HFFc6 (cell line): Measurements from ENCODE around the gene MED27. TPM values are rescaled to one million over a fixed set of nuclear protein-coding genes. Genes with fewer than 3 reads are reported as not detected.

Source experiments
- DNase-seq: peaks from one replicate; pipeline ENCODE4 v3.0.0-alpha.2; 2018
- H3K27ac Mint-ChIP-seq: 2 replicates; pipeline ENCODE4 v1.8.0; 2020; ENCODE audit warnings: mild to moderate bottlenecking, mixed read lengths
- H3K27me3 Mint-ChIP-seq: 2 replicates; pipeline ENCODE4 v1.8.0; 2021; ENCODE audit warnings: mild to moderate bottlenecking, moderate library complexity, mixed read lengths; ENCODE audit not compliant: insufficient read depth
- H3K36me3 Mint-ChIP-seq: 2 replicates; pipeline ENCODE4 v1.8.0; 2021; ENCODE audit warnings: low read depth, mixed read lengths
- H3K4me1 Mint-ChIP-seq: 2 replicates; pipeline ENCODE4 v1.8.0; 2020; ENCODE audit warnings: low read depth, mixed read lengths
- H3K4me3 Mint-ChIP-seq: 2 replicates; pipeline ENCODE4 v1.8.0; 2020; ENCODE audit warnings: mild to moderate bottlenecking, moderate library complexity, mixed read lengths
- H3K9me3 Mint-ChIP-seq: 2 replicates; pipeline ENCODE4 v1.8.0; 2020; ENCODE audit warnings: mild to moderate bottlenecking, mixed read lengths
- CTCF ChIP-seq: fragments of 200-600 bp; sonication (generic); IDR thresholded peaks from 2 replicates; pipeline ENCODE4 v1.5.0; 2021; ENCODE audit warnings: antibody characterized with exemption, mild to moderate bottlenecking
- total RNA-seq, 6 experiments: library from RNA; stranded (reverse); fragmentation: NEBNext Ultra II Directional; extraction: Animal tissue kit (Norgen Biotek cat#: 25700); gene quantifications; 2 replicates in 1 of 6; 3 replicates in 5 of 6; pipeline ENCODE4 v1.2.3, GENCODE V29; 2021

Gene MED27
- total RNA-seq, 6 experiments from 2014 or later = 30.2 to 37.7 (median 32.7) TPM

- peak; percentile 85 for DNase-seq
- H3K36me3 Mint-ChIP-seq = peaks cover 12% of the 10 kb centered on the region
- no peaks in the 10 kb centered on the region; the same call in 1 of the 2 replicates for H3K27me3 Mint-ChIP-seq
- H3K4me1 Mint-ChIP-seq = peaks cover 53% of the 10 kb centered on the region
- peak overlapping the region; percentile 84 for H3K27ac Mint-ChIP-seq
- no peaks in the 10 kb centered on the region for H3K9me3 Mint-ChIP-seq
- no peak for TF ChIP-seq CTCF
- H3K4me3 Mint-ChIP-seq = peak overlapping the region; percentile 58
Measured at GRCh38 chr9:132026932-132027585, 52.6 kb downstream of the MED27 start.

GRCh38 chr9:132025766-132026165 lies 53.9 kb downstream of the MED27 start:
- peak overlapping the region; percentile 57; the same call in 1 of the 2 replicates for H3K27ac Mint-ChIP-seq
- no peak overlapping the region for H3K4me3 Mint-ChIP-seq
- DNase-seq = no peak
- H3K4me1 Mint-ChIP-seq = peaks cover 66% of the 10 kb centered on the region
- H3K9me3 Mint-ChIP-seq = no peaks in the 10 kb centered on the region
- H3K36me3 Mint-ChIP-seq = peaks cover 16% of the 10 kb centered on the region
- no peak for TF ChIP-seq CTCF
- no peaks in the 10 kb centered on the region; the same call in 1 of the 2 replicates for H3K27me3 Mint-ChIP-seq

GRCh38 chr9:132024589-132024988 lies 55.1 kb downstream of the MED27 start:
- no peak overlapping the region for H3K27ac Mint-ChIP-seq
- H3K27me3 Mint-ChIP-seq = no peaks in the 10 kb centered on the region; the same call in 1 of the 2 replicates
- DNase-seq = no peak
- H3K36me3 Mint-ChIP-seq = peaks cover 16% of the 10 kb centered on the region
- TF ChIP-seq CTCF = no peak
- H3K9me3 Mint-ChIP-seq = no peaks in the 10 kb centered on the region
- H3K4me3 Mint-ChIP-seq = no peak overlapping the region
- H3K4me1 Mint-ChIP-seq = peaks cover 76% of the 10 kb centered on the region

GRCh38 chr9:132023419-132024180 lies 56.1 kb downstream of the MED27 start:
- H3K4me3 Mint-ChIP-seq = no peak overlapping the region
- no peak for DNase-seq
- peaks cover 71% of the 10 kb centered on the region for H3K4me1 Mint-ChIP-seq
- peaks cover 16% of the 10 kb centered on the region for H3K36me3 Mint-ChIP-seq
- no peak overlapping the region for H3K27ac Mint-ChIP-seq
- TF ChIP-seq CTCF = no peak
- H3K27me3 Mint-ChIP-seq = no peaks in the 10 kb centered on the region; the same call in 1 of the 2 replicates
- H3K9me3 Mint-ChIP-seq = no peaks in the 10 kb centered on the region

GRCh38 chr9:132020820-132021510 lies 58.7 kb downstream of the MED27 start:
- H3K27ac Mint-ChIP-seq = no peak overlapping the region; the same call in 1 of the 2 replicates
- H3K4me1 Mint-ChIP-seq = peaks cover 53% of the 10 kb centered on the region
- no peak for TF ChIP-seq CTCF
- H3K27me3 Mint-ChIP-seq = no peaks in the 10 kb centered on the region; the same call in 1 of the 2 replicates
- no peak overlapping the region for H3K4me3 Mint-ChIP-seq
- H3K9me3 Mint-ChIP-seq = no peaks in the 10 kb centered on the region
- peaks cover 15% of the 10 kb centered on the region for H3K36me3 Mint-ChIP-seq
- no peak for DNase-seq
